Uterus (tissue), 2 donors: Measurements from ENCODE around the gene CCDC78.

ENCODE experiments used
- CTCF ChIP-seq, 4 experiments: fragments of 200-600 bp in 2 of 4; fragments of 450-650 bp in 2 of 4; sonication (generic) in 2 of 4; IDR thresholded peaks; one replicate each; pipeline ENCODE4 v1.5.1; 2016 to 2019; ENCODE audit warnings: antibody characterized with exemption in 4 of 4, mild to moderate bottlenecking in 2 of 4, moderate library complexity in 1 of 4
- POLR2A ChIP-seq, 2 donors: fragments of 450-650 bp; IDR thresholded peaks; one replicate each; pipeline ENCODE4 v1.6.1; 2016; ENCODE audit warnings: antibody characterized with exemption in 2 of 2, mild to moderate bottlenecking in 1 of 2, moderate library complexity in 1 of 2

DNA sequence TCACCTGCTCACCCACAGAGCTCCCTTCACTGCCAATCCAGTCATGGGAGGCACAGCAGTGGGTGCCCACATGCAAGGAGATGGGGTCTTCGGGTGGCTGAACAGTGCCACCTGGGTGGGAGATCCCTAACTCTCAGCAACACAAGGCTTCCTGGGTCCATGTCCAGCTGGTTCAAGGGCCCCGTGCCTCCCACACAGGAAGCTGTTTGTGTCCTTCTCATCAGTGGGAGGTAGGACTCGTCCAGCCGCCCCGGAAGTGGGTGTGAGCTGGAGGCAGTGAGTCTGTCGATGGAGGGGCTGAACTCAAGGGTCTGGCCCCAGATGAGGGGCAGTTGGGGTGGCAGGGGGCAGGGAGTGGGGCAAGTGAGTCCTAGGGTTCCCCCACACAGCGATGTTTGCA lies 22.2 kb downstream of the CCDC78 start:
- no peak for TF ChIP-seq POLR2A (IDR thresholded peaks at IDR 0.05)
- no peak for TF ChIP-seq CTCF (IDR thresholded peaks at IDR 0.05)
